HepG2 (cell line): ENCODE results near the gene LCN2. TPM values are rescaled to one million over a fixed set of nuclear protein-coding genes. Genes with fewer than 3 reads are reported as not detected.

Experiments used
- CAMTA2 ChIP-seq: sonication (generic); formaldehyde crosslinking; IDR thresholded peaks from 2 replicates; pipeline ENCODE4 v1.4.0; 2020; ENCODE audit warnings: mild to moderate bottlenecking, missing genetic modification reagents, borderline replicate concordance
- FOSL1 ChIP-seq: sonication (generic); formaldehyde crosslinking; IDR thresholded peaks from 2 replicates; pipeline ENCODE4 v1.9.0; 2021; ENCODE audit warnings: missing genetic modification reagents, borderline replicate concordance
- HOXA5 ChIP-seq: sonication (generic); formaldehyde crosslinking; IDR thresholded peaks from 2 replicates; pipeline ENCODE4 v1.4.0; 2020; ENCODE audit warnings: missing genetic modification reagents
- IRF2 ChIP-seq: IDR thresholded peaks from 2 replicates; pipeline ENCODE4 v1.6.1; 2018; ENCODE audit warnings: missing genetic modification reagents, missing compliant biosample characterization
- KMT2A ChIP-seq: sonication (generic); formaldehyde crosslinking; IDR thresholded peaks from 2 replicates; pipeline ENCODE4 v1.4.0; 2020; ENCODE audit warnings: missing genetic modification reagents
- MXI1 ChIP-seq: IDR thresholded peaks from 3 replicates; pipeline ENCODE4 v1.6.1; 2012; ENCODE audit warnings: low read depth, low read length, inconsistent platforms, borderline replicate concordance
- NFE2L2 ChIP-seq: fragments of 150-350 bp; IDR thresholded peaks from 2 replicates; pipeline ENCODE4 v1.6.1; 2014; ENCODE audit warnings: low read length
- PHF5A ChIP-seq: IDR thresholded peaks from one replicate; pipeline ENCODE4 v1.6.1; 2018; ENCODE audit warnings: low read depth, missing genetic modification reagents; ENCODE audit not compliant: unreplicated experiment
- PRPF4 ChIP-seq: fragments of 200-400 bp; formaldehyde crosslinking; IDR thresholded peaks from 2 replicates; pipeline ENCODE4 v1.6.1; 2016; ENCODE audit warnings: low read length, low read depth; ENCODE audit not compliant: poor library complexity, severe bottlenecking
- RXRA ChIP-seq: sonication (generic); formaldehyde crosslinking; IDR thresholded peaks from 2 replicates; pipeline ENCODE4 v1.5.1; 2020; ENCODE audit warnings: missing genetic modification reagents
- SMC3 ChIP-seq: IDR thresholded peaks from 2 replicates; pipeline ENCODE4 v1.6.1; 2011; ENCODE audit warnings: low read length, improper control_type of control experiment
- TRIM24 ChIP-seq: sonication (generic); formaldehyde crosslinking; IDR thresholded peaks from 2 replicates; pipeline ENCODE4 v1.8.0; 2022; ENCODE audit warnings: mild to moderate bottlenecking, missing genetic modification reagents
- ZFX ChIP-seq: sonication (generic); formaldehyde crosslinking; IDR thresholded peaks from 2 replicates; pipeline ENCODE4 v1.4.0; 2020; ENCODE audit warnings: mild to moderate bottlenecking, low read depth, missing genetic modification reagents, moderate library complexity
- ZNF160 ChIP-seq: sonication (generic); formaldehyde crosslinking; IDR thresholded peaks from 2 replicates; pipeline ENCODE4 v1.8.0; 2022; ENCODE audit warnings: mild to moderate bottlenecking, inconsistent platforms, missing genetic modification reagents
- ZNF225 ChIP-seq: sonication (generic); formaldehyde crosslinking; IDR thresholded peaks from 2 replicates; pipeline ENCODE4 v1.4.0; 2020; ENCODE audit warnings: mild to moderate bottlenecking, missing genetic modification reagents
- ZNF292 ChIP-seq: sonication (generic); formaldehyde crosslinking; IDR thresholded peaks from 2 replicates; pipeline ENCODE4 v1.8.1; 2022; ENCODE audit warnings: mild to moderate bottlenecking, low read depth, missing genetic modification reagents, borderline replicate concordance
- ZNF556 ChIP-seq: sonication (generic); formaldehyde crosslinking; IDR thresholded peaks from 2 replicates; pipeline ENCODE4 v1.4.0; 2020; ENCODE audit warnings: mild to moderate bottlenecking, missing genetic modification reagents, borderline replicate concordance
- ZNF569 ChIP-seq: sonication (generic); formaldehyde crosslinking; IDR thresholded peaks from 2 replicates; pipeline ENCODE4 v1.5.0; 2020; ENCODE audit warnings: mild to moderate bottlenecking, missing genetic modification reagents, moderate library complexity, borderline replicate concordance
- ZNF775 ChIP-seq: sonication (generic); formaldehyde crosslinking; IDR thresholded peaks from 2 replicates; pipeline ENCODE4 v1.4.0; 2020; ENCODE audit warnings: missing genetic modification reagents, mild to moderate bottlenecking, moderate library complexity, borderline replicate concordance
- ZNF777 ChIP-seq: sonication (generic); formaldehyde crosslinking; IDR thresholded peaks from 2 replicates; pipeline ENCODE4 v1.4.0; 2020; ENCODE audit warnings: missing genetic modification reagents
- polyA plus RNA-seq, 8 experiments: library from polyadenylated mRNA; depleted of rRNA in 3 of 8; stranded (reverse) in 7 of 8; unstranded in 1 of 8; fragments of >200 nt; fragmentation: Illumina TruSeq in 4 of 8; extraction: Trizol in 4 of 8; gene quantifications; 2 replicates each; pipeline versions ENCODE4 v1.2.1 to v1.2.3, GENCODE V29; 2011 to 2016; ENCODE audit warnings: low read depth in 4 of 8, missing spikeins in 1 of 8, mixed read lengths in 1 of 8; ENCODE audit not compliant: insufficient read depth in 1 of 8
- total RNA-seq, 5 experiments: library from RNA; depleted of rRNA; stranded (reverse); fragments of >200 nt; fragmentation: Illumina TruSeq; extraction: Trizol; gene quantifications; 2 replicates each; pipeline ENCODE4 v1.2.3, GENCODE V29; 2016; ENCODE audit warnings: low read depth in 1 of 5
- TF ChIP-seq, protein P1 (sequence below): IDR thresholded peaks from 2 replicates; pipeline ENCODE4 v1.6.1; 2016; ENCODE audit warnings: low read depth
- TF ChIP-seq, protein P2 (sequence below): sonication (generic); formaldehyde crosslinking; conservative IDR thresholded peaks from 2 replicates; pipeline ENCODE4 v1.4.0; 2020; ENCODE audit warnings: missing genetic modification reagents
- TF ChIP-seq, protein P3 (sequence below): sonication (generic); formaldehyde crosslinking; IDR thresholded peaks from 2 replicates; pipeline ENCODE4 v1.4.0; 2020; ENCODE audit warnings: missing genetic modification reagents
- TF ChIP-seq, protein P4 (sequence below): sonication (generic); formaldehyde crosslinking; IDR thresholded peaks from 2 replicates; pipeline ENCODE4 v1.5.0; 2020; ENCODE audit warnings: missing genetic modification reagents

Gene LCN2
- total and polyA plus RNA-seq, 2 of the 13 experiments (the other 11 are each of a cell fraction or from before 2014, with no cell fraction given): 0.38 to 1.4 TPM

DNA sequence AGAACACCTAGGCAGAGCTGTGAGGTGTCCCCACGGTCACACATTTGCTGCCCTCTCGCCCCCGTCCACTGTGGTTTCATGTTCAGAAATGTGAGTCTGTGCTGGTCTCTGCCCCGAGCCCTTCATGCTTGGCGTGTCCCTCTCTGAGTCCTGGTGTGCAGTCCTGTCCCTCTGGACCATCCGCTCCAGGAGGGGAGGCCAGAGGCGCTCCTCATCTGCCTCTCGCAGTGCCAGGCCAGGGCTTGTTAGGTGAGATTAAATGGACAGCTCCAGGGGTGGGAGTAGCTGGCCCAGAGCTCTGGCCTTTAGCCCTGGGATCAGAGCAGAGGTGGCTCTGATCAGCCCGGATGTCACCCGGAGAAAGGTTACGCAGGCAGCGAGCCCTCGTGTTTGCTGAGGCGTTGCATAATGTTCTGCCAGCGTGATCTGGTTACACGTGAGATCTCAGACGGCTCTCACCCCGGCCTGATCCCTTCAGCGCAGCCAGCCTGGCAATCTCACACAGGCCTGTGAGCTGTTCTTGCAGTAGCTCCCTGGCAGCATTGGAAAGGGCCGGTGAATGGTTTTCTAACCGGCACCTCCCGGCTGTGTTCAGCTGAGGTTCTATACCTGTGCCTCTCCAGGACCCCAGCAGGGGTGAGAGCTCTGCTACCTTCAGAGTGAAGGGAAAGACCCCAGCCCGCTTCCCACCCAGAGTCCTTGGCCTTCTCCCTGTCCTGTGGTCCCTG is 46.2 kb upstream of the LCN2 start (continued):
- TF ChIP-seq, protein P1, sequence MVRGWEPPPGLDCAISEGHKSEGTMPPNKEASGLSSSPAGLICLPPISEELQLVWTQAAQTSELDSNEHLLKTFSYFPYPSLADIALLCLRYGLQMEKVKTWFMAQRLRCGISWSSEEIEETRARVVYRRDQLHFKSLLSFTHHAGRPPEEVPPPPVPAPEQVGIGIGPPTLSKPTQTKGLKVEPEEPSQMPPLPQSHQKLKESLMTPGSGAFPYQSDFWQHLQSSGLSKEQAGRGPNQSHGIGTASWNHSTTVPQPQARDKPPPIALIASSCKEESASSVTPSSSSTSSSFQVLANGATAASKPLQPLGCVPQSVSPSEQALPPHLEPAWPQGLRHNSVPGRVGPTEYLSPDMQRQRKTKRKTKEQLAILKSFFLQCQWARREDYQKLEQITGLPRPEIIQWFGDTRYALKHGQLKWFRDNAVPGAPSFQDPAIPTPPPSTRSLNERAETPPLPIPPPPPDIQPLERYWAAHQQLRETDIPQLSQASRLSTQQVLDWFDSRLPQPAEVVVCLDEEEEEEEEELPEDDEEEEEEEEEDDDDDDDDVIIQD (CRISPR knock-in tag): peak; percentile 60; the same call in 1 of the 2 replicates
- TF ChIP-seq, protein P2, sequence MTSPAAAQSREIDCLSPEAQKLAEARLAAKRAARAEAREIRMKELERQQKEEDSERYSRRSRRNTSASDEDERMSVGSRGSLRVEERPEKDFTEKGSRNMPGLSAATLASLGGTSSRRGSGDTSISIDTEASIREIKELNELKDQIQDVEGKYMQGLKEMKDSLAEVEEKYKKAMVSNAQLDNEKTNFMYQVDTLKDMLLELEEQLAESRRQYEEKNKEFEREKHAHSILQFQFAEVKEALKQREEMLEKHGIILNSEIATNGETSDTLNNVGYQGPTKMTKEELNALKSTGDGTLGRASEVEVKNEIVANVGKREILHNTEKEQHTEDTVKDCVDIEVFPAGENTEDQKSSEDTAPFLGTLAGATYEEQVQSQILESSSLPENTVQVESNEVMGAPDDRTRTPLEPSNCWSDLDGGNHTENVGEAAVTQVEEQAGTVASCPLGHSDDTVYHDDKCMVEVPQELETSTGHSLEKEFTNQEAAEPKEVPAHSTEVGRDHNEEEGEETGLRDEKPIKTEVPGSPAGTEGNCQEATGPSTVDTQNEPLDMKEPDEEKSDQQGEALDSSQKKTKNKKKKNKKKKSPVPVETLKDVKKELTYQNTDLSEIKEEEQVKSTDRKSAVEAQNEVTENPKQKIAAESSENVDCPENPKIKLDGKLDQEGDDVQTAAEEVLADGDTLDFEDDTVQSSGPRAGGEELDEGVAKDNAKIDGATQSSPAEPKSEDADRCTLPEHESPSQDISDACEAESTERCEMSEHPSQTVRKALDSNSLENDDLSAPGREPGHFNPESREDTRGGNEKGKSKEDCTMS (CRISPR knock-in tag): no peak
- TF ChIP-seq, protein P3, sequence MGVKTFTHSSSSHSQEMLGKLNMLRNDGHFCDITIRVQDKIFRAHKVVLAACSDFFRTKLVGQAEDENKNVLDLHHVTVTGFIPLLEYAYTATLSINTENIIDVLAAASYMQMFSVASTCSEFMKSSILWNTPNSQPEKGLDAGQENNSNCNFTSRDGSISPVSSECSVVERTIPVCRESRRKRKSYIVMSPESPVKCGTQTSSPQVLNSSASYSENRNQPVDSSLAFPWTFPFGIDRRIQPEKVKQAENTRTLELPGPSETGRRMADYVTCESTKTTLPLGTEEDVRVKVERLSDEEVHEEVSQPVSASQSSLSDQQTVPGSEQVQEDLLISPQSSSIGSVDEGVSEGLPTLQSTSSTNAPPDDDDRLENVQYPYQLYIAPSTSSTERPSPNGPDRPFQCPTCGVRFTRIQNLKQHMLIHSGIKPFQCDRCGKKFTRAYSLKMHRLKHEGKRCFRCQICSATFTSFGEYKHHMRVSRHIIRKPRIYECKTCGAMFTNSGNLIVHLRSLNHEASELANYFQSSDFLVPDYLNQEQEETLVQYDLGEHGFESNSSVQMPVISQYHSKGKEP: no peak
- peak; percentile 81 for TF ChIP-seq ZNF777 (CRISPR knock-in tag)
- peak; percentile 96 for TF ChIP-seq ZNF292 (CRISPR knock-in tag)
- TF ChIP-seq, protein P4, sequence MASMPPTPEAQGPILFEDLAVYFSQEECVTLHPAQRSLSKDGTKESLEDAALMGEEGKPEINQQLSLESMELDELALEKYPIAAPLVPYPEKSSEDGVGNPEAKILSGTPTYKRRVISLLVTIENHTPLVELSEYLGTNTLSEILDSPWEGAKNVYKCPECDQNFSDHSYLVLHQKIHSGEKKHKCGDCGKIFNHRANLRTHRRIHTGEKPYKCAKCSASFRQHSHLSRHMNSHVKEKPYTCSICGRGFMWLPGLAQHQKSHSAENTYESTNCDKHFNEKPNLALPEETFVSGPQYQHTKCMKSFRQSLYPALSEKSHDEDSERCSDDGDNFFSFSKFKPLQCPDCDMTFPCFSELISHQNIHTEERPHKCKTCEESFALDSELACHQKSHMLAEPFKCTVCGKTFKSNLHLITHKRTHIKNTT: no peak
- peak; percentile 66 for TF ChIP-seq KMT2A (CRISPR knock-in tag)
- TF ChIP-seq PHF5A (CRISPR knock-in tag): peak; percentile 86
- peak; percentile 91 for TF ChIP-seq ZFX
- TF ChIP-seq PRPF4: no peak
- peak; percentile 95; the same call in 1 of the 2 replicates for TF ChIP-seq ZNF556 (CRISPR knock-in tag)
- peak; percentile 88; the same call in 1 of the 2 replicates for TF ChIP-seq TRIM24 (CRISPR knock-in tag)
- TF ChIP-seq ZNF569: no peak
- TF ChIP-seq NFE2L2: no peak
- peak; percentile 66; the same call in 1 of the 2 replicates for TF ChIP-seq CAMTA2 (CRISPR knock-in tag)
- peak; percentile 47; the same call in 1 of the 2 replicates for TF ChIP-seq ZNF225 (CRISPR knock-in tag)
- TF ChIP-seq SMC3: peak; percentile 24; the same call in 1 of the 2 replicates
- TF ChIP-seq IRF2 (CRISPR knock-in tag): peak; percentile 91
- TF ChIP-seq ZNF775 (CRISPR knock-in tag): peak; percentile 91; the same call in 1 of the 2 replicates
- peak; percentile 23; the same call in 1 of the 2 replicates for TF ChIP-seq FOSL1 (CRISPR knock-in tag)
- peak; percentile 92 for TF ChIP-seq ZNF160 (CRISPR knock-in tag)
- 0 out of 2 replicates have a peak, but pooled peaks have one; percentile 48 for TF ChIP-seq HOXA5 (CRISPR knock-in tag)
- TF ChIP-seq MXI1: peak; percentile 95; the same call in 2 of the 3 replicates
- TF ChIP-seq RXRA (CRISPR knock-in tag): peak; percentile 99
